Amniotic stem cell (primary cell): ENCODE data around the gene GAL3ST2.

Experiments used
- DNase-seq: peaks from one replicate; lab custom pipeline; 2025; lab: John Stamatoyannopoulos, UW

Gene GAL3ST2

GRCh38 chr2:241844831-241845578, 68.4 kb downstream of the GAL3ST2 start:
- no peak for DNase-seq

GRCh38 chr2:241846406-241846805, 69.8 kb downstream of the GAL3ST2 start:
- DNase-seq, result no peak

GRCh38 chr2:241848761-241849615, 72.4 kb downstream of the GAL3ST2 start:
- DNase-seq, result no peak

- DNase-seq, result no peak
Observed at GRCh38 chr2:241849616-241850543, 73.3 kb downstream of the GAL3ST2 start.

- no peak for DNase-seq
Observed at GRCh38 chr2:241850544-241851324, 74.1 kb downstream of the GAL3ST2 start.

- DNase-seq, result no peak
Observed at GRCh38 chr2:241851325-241852115, 74.9 kb downstream of the GAL3ST2 start.

- no peak for DNase-seq
Observed at GRCh38 chr2:241852116-241852980, 75.7 kb downstream of the GAL3ST2 start.

GRCh38 chr2:241852981-241853631, 76.5 kb downstream of the GAL3ST2 start:
- no peak for DNase-seq
